GM12878 (cell line): ENCODE measurements around the gene GRK5. TPM values are rescaled to one million over a fixed set of nuclear protein-coding genes. Genes with fewer than 3 reads are reported as not detected.

Experiments
- ATAC-seq: fragments of 200-7000 bp; cut with Tn5 transposase; 3 replicates; pipeline ENCODE4 v1.9.1; 2020; ENCODE audit warnings: mild to moderate bottlenecking, moderate library complexity
- BruUV-seq: library from RNA; stranded (reverse); fragments of 400-500 nt; replicated peaks from 2 replicates; lab custom pipeline; 2021; lab: Mats Ljungman, UMichigan
- CTCF ChIA-PET: fragments of 300-600 bp; sonication (Branson Sonifier 250); formaldehyde crosslinking; extraction: SDS; loops from one replicate; lab custom pipeline; 2021; ENCODE audit warnings: inconsistent platforms; lab: Yijun Ruan, JAX
- POLR2A ChIA-PET: fragments of 350-600 bp; formaldehyde crosslinking; extraction: SDS; loops from one replicate; lab custom pipeline; 2021; ENCODE audit warnings: inconsistent platforms; lab: Charles Lee
- RAD21 ChIA-PET: fragments of 300-600 bp; sonication (Branson Sonifier 250); formaldehyde crosslinking; loops from one replicate; lab custom pipeline; 2023; ENCODE audit warnings: antibody characterized with exemption; ENCODE audit not compliant: unreplicated experiment; lab: Charles Lee
- SMC1A ChIA-PET: fragments of 300-600 bp; sonication (Branson Sonifier 250); formaldehyde crosslinking; loops from one replicate; lab custom pipeline; 2023; ENCODE audit not compliant: unreplicated experiment, uncharacterized antibody; lab: Charles Lee
- DNase-seq: peaks from one replicate; pipeline ENCODE4 v3.0.0-alpha.2; 2011; ENCODE audit warnings: low read depth, low spot score
- FAIRE-seq: peaks from 3 replicates; lab custom pipeline; 2011; peaks lifted over from hg19 to GRCh38; lab: Jason Lieb, UNC
- H2AFZ ChIP-seq: 2 replicates; pipeline ENCODE4 v1.6.0; 2011; ENCODE audit warnings: low read depth, low read length, control low read depth; ENCODE audit not compliant: control insufficient read depth
- H3K27ac ChIP-seq: 2 replicates; pipeline ENCODE4 v1.5.1; 2011; ENCODE audit warnings: control low read depth; ENCODE audit not compliant: control insufficient read depth, insufficient read depth
- H3K27me3 ChIP-seq, 2 experiments: replicated peaks in 1 of 2; 2 replicates each; pipeline versions ENCODE4 v1.6.0 to v1.6.1; 2011; ENCODE audit warnings: low read length in 1 of 2; ENCODE audit not compliant: control insufficient read depth in 2 of 2, insufficient read depth in 2 of 2
- H3K36me3 ChIP-seq, 2 experiments: 2 replicates each; pipeline ENCODE4 v1.5.1; 2011; ENCODE audit warnings: low read length in 1 of 2; ENCODE audit not compliant: control insufficient read depth in 2 of 2, insufficient read depth in 2 of 2
- H3K4me1 ChIP-seq: 2 replicates; pipeline ENCODE4 v1.6.1; 2011; ENCODE audit warnings: mild to moderate bottlenecking, low read length, moderate library complexity, mixed read lengths; ENCODE audit not compliant: control insufficient read depth, insufficient read depth
- H3K4me2 ChIP-seq: 2 replicates; pipeline ENCODE4 v1.6.0; 2011; ENCODE audit warnings: control low read depth; ENCODE audit not compliant: control insufficient read depth, insufficient read depth
- H3K4me3 ChIP-seq: fragments of 200-600 bp; sonication (generic); 2 replicates; pipeline ENCODE4 v1.5.1; 2016
- H3K79me2 ChIP-seq: 2 replicates; pipeline ENCODE4 v1.6.0; 2011; ENCODE audit warnings: low read length; ENCODE audit not compliant: control insufficient read depth, insufficient read depth
- H3K9ac ChIP-seq: 2 replicates; pipeline ENCODE4 v1.8.0; 2011; ENCODE audit warnings: low read length, control low read depth, mixed read lengths; ENCODE audit not compliant: control insufficient read depth, insufficient read depth
- H3K9me3 ChIP-seq: replicated peaks from 3 replicates; pipeline ENCODE4 v1.5.1; 2011; ENCODE audit warnings: mild to moderate bottlenecking, low read length; ENCODE audit not compliant: control insufficient read depth, insufficient read depth
- H4K20me1 ChIP-seq: 2 replicates; pipeline ENCODE4 v1.6.0; 2011; ENCODE audit not compliant: control insufficient read depth, insufficient read depth
- BHLHE40 ChIP-seq, 2 experiments: fragments of 450-650 bp in 1 of 2; IDR thresholded peaks; 2 replicates each; pipeline ENCODE4 v1.6.1; 2011 to 2017; ENCODE audit warnings: low read depth in 2 of 2, borderline replicate concordance in 1 of 2, improper control_type of control experiment in 1 of 2, low read length in 1 of 2, mild to moderate bottlenecking in 1 of 2
- ETV6 ChIP-seq, 2 experiments: fragments of 450-650 bp in 1 of 2; IDR thresholded peaks in 1 of 2; conservative IDR thresholded peaks in 1 of 2; 2 replicates each; pipeline ENCODE4 v1.6.1; 2014; ENCODE audit warnings: antibody characterized with exemption in 1 of 2, borderline replicate concordance in 1 of 2, low read depth in 1 of 2, mild to moderate bottlenecking in 1 of 2, moderate library complexity in 1 of 2
- GABPA ChIP-seq: IDR thresholded peaks from 2 replicates; pipeline ENCODE4 v1.6.1; 2014; ENCODE audit warnings: antibody characterized with exemption, low read depth, mild to moderate bottlenecking, inconsistent platforms
- TAF1 ChIP-seq: IDR thresholded peaks from 2 replicates; pipeline ENCODE4 v1.6.1; 2011; ENCODE audit warnings: mild to moderate bottlenecking, low read depth, low read length, borderline replicate concordance
- WGBS: methylation state at CpG from one replicate; pipeline ENCODE4 v1.1.6; 2016; ENCODE audit warnings: low lambda C conversion rate; ENCODE audit not compliant: insufficient replicate concordance, insufficient coverage; ENCODE audit errors: missing lambda C conversion rate; 5-methylcytosine and 5-hydroxymethylcytosine counted together
- in situ Hi-C: fragments of 300-500 bp; cut with MboI; formaldehyde crosslinking; loops from 9 replicates; pipeline ENCODE4 v1.14.3; 2018; ENCODE audit warnings: mixed read lengths
- intact Hi-C: fragments of 100-400 bp; cut with micrococcal nuclease; formaldehyde crosslinking; loops from one replicate; pipeline ENCODE4 v1.14.2; 2022; ENCODE audit not compliant: unreplicated experiment
- polyA plus RNA-seq, 11 experiments: library from polyadenylated mRNA; depleted of rRNA in 4 of 11; unstranded in 6 of 11; stranded (reverse) in 5 of 11; fragments of >200 nt; fragmentation: Nextera tagmentation in 4 of 11; fragmentation: Illumina TruSeq in 1 of 11; extraction: Ambion mirVana in 4 of 11; extraction: Trizol in 1 of 11; gene quantifications; 1 replicate in 1 of 11; 2 replicates in 10 of 11; pipeline versions ENCODE4 v1.2.1 to v1.2.3, GENCODE V29; 2011 to 2016; ENCODE audit warnings: inconsistent platforms in 2 of 11, missing spikeins in 2 of 11, low read depth in 1 of 11
- total RNA-seq, 4 experiments: library from RNA; depleted of rRNA in 3 of 4; stranded (reverse); fragments of >200 nt in 3 of 4; fragmentation: Illumina TruSeq in 1 of 4; extraction: Trizol in 1 of 4; gene quantifications; 2 replicates each; pipeline versions ENCODE4 v1.2.1 to v1.2.3, GENCODE V29; 2013 to 2021
- TF ChIP-seq, protein P1 (sequence below): IDR thresholded peaks from 2 replicates; pipeline ENCODE4 v1.6.1; 2011; ENCODE audit warnings: borderline replicate concordance, low read depth, mild to moderate bottlenecking, moderate library complexity, low read length; ENCODE audit not compliant: insufficient read depth, poor library complexity, severe bottlenecking
- TF ChIP-seq, protein P2 (sequence below): fragments of 450-650 bp; IDR thresholded peaks from 2 replicates; pipeline ENCODE4 v1.6.1; 2017; ENCODE audit warnings: mild to moderate bottlenecking

Gene GRK5
- total and polyA plus RNA-seq, 10 of the 15 experiments (the other 5 are each of a cell fraction or from before 2014, with no cell fraction given), result 0.11 to 22.1 (median 10.0) TPM

DNA sequence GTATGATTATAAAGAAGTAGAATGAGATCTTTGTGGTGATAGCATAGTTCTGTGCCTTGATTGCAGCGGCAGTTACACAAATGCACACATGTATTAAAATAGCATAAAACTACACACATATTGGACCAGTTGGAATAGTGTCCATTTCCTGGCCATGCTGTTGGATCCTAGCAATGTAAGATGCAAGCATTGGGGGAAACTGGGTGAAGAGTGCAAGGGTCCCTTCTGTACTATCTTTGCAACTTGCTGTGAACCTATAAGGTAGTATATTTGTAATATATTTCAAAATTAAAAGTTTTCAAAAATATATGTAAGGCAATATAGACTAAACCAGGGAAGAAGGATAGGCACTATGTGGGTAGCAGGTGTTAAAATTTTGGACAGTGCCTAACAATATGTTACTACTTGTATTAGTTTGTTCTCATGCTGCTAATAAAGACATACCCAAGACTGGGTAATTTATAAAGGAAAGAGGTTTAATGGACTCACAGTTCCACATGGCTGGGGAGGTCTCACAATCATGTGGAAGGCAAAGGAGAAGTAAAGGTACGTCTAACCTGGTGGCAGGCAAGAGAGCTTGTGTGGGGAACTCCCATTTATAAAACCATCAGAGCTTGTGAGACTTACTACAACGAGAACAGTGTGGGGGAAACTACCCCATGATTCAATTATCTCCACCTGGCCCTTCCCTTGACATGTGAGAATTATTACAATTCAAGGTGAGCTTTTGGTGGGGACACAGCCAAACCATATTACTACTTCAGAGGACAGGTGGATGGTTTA, 263.7 kb downstream of the GRK5 start:
- H3K9ac ChIP-seq, result no peak overlapping the region
- SMC1A ChIA-PET, result interaction anchor here (1.2 to 1.4 kb wide), 3 partner anchors 8 to 67 kb away, joined by 3 to 6 read pairs (median 5); no protein-coding TSS in a partner anchor
- ATAC-seq (peak; percentile 44), DNase-seq (no peak), FAIRE-seq (peak; percentile 68)
- CTCF ChIA-PET, result interaction anchor here (0.8 to 2.5 kb wide), 4 partner anchors 14 to 273 kb away, joined by 3 to 11 read pairs (median 5); no protein-coding TSS in a partner anchor
- TF ChIP-seq, protein P1, sequence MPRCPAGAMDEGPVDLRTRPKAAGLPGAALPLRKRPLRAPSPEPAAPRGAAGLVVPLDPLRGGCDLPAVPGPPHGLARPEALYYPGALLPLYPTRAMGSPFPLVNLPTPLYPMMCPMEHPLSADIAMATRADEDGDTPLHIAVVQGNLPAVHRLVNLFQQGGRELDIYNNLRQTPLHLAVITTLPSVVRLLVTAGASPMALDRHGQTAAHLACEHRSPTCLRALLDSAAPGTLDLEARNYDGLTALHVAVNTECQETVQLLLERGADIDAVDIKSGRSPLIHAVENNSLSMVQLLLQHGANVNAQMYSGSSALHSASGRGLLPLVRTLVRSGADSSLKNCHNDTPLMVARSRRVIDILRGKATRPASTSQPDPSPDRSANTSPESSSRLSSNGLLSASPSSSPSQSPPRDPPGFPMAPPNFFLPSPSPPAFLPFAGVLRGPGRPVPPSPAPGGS, result no peak
- TF ChIP-seq ETV6 (conservative IDR thresholded peaks at IDR 0.05 in 1 of 2, IDR thresholded peaks at IDR 0.05 in 1 of 2; ENCODE audit: borderline replicate concordance in 1 of 2, low read depth in 1 of 2), result no peak
- intact Hi-C loops, result no loop called here
- peaks cover 4% of the 10 kb centered on the region; the same call in 1 of the 2 replicates for H3K4me1 ChIP-seq
- no peak overlapping the region for H3K27ac ChIP-seq
- RAD21 ChIA-PET, result interaction anchor here (0.9 kb wide), 1 partner anchor 272 kb away, joined by 5 read pairs; no protein-coding TSS in a partner anchor
- no TSS peak for BruUV-seq
- no peaks in the 10 kb centered on the region for H3K27me3 ChIP-seq
- no peaks in the 10 kb centered on the region for H3K36me3 ChIP-seq
- in situ Hi-C loops, result no loop called here
- peaks cover 4% of the 10 kb centered on the region; the same call in 1 of the 3 replicates for H3K9me3 ChIP-seq
- WGBS, result 35% methylated on average over 3 of the region's 3 CpGs
- H4K20me1 ChIP-seq, result no peaks in the 10 kb centered on the region
- H3K4me2 ChIP-seq, result no peak overlapping the region
- POLR2A ChIA-PET, result no interaction called here
- H3K79me2 ChIP-seq, result no peaks in the 10 kb centered on the region
- H2AFZ ChIP-seq, result no peak overlapping the region
- H3K4me3 ChIP-seq, result no peak overlapping the region

DNA sequence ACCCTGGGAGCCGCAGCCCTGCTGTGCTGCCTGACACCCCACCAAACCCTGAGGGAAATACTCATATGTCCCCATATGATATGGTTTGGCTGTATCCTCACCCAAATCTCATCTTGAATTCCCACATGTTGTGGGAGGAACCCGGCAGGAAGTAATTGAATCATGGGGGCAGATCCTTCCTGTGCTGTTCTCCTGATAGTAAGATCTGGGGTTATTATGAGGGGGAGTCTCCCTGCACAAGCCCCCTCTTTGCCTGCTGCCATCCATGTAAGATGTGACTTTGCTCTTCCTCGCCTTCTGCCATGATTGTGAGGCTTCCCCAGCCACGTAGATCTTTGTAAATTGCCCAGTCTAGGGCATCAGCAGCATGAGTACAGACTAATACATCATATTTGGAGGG, 266.4 kb downstream of the GRK5 start:
- RAD21 ChIA-PET, result no interaction called here
- no peak for ATAC-seq

More for the DNA sequence above, 266.4 kb downstream of the GRK5 start:
- H3K4me2 ChIP-seq, result no peak overlapping the region
- 89% methylated on average over 4 of the region's 4 CpGs for WGBS
- H3K79me2 ChIP-seq, result no peaks in the 10 kb centered on the region
- DNase-seq (no peak), FAIRE-seq (no peak)
- ChIA-PET SMC1A (no interaction called here), CTCF (interaction anchor here (0.6 kb wide), 1 partner anchor 95 kb away, joined by 3 read pairs; no protein-coding TSS in a partner anchor), POLR2A (no interaction called here)
- peaks cover 4% of the 10 kb centered on the region; the same call in 1 of the 3 replicates for H3K9me3 ChIP-seq
- no peaks in the 10 kb centered on the region for H3K36me3 ChIP-seq
- no peak overlapping the region for H3K9ac ChIP-seq
- intact Hi-C loops, result no loop called here
- H3K4me3 ChIP-seq, result no peak overlapping the region
- H4K20me1 ChIP-seq, result no peaks in the 10 kb centered on the region
- no TSS peak for BruUV-seq
- peaks cover 20% of the 10 kb centered on the region for H3K4me1 ChIP-seq
- no peak overlapping the region for H3K27ac ChIP-seq
- H3K27me3 ChIP-seq, result no peaks in the 10 kb centered on the region
- no peak for TF ChIP-seq GABPA
- TF ChIP-seq BHLHE40 (IDR thresholded peaks at IDR 0.05; ENCODE audit: borderline replicate concordance in 1 of 2, low read depth in 2 of 2, low read length in 1 of 2), result no peak
- TF ChIP-seq, protein P2, sequence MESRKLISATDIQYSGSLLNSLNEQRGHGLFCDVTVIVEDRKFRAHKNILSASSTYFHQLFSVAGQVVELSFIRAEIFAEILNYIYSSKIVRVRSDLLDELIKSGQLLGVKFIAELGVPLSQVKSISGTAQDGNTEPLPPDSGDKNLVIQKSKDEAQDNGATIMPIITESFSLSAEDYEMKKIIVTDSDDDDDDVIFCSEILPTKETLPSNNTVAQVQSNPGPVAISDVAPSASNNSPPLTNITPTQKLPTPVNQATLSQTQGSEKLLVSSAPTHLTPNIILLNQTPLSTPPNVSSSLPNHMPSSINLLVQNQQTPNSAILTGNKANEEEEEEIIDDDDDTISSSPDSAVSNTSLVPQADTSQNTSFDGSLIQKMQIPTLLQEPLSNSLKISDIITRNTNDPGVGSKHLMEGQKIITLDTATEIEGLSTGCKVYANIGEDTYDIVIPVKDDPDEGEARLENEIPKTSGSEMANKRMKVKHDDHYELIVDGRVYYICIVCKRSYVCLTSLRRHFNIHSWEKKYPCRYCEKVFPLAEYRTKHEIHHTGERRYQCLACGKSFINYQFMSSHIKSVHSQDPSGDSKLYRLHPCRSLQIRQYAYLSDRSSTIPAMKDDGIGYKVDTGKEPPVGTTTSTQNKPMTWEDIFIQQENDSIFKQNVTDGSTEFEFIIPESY, result no peak
- TF ChIP-seq TAF1, result no peak
- in situ Hi-C loops, result no loop called here
- no peak overlapping the region for H2AFZ ChIP-seq
